Suprapubic skin (tissue), 4 donors: ENCODE data around the gene NTRK1. TPM values are rescaled to one million over a fixed set of nuclear protein-coding genes. Genes with fewer than 3 reads are reported as not detected.
A peak's percentile ranks its signal among the peaks of the same experiment; 100 is the strongest.

ENCODE experiments used
- DNase-seq, 2 donors: peaks; one replicate each; pipeline ENCODE4 v3.0.0-alpha.2; 2019; ENCODE audit warnings: low spot score in 2 of 2
- H3K27ac ChIP-seq: fragments of 200-600 bp; sonication (generic); one replicate; pipeline ENCODE4 v1.5.1; 2019
- H3K27me3 ChIP-seq: fragments of 200-600 bp; sonication (generic); one replicate; pipeline ENCODE4 v1.5.1; 2019
- H3K36me3 ChIP-seq: fragments of 200-600 bp; sonication (generic); one replicate; pipeline ENCODE4 v1.5.1; 2019
- H3K4me1 ChIP-seq: fragments of 200-600 bp; sonication (generic); one replicate; pipeline ENCODE4 v1.5.1; 2019
- H3K4me3 ChIP-seq: fragments of 200-600 bp; sonication (generic); one replicate; pipeline ENCODE4 v1.5.1; 2019; ENCODE audit warnings: mild to moderate bottlenecking
- H3K9me3 ChIP-seq: fragments of 200-600 bp; sonication (generic); one replicate; pipeline ENCODE4 v1.5.1; 2019
- CTCF ChIP-seq, 2 donors: fragments of 200-600 bp in 1 of 2; fragments of 450-650 bp in 1 of 2; sonication (generic) in 1 of 2; IDR thresholded peaks; one replicate each; pipeline ENCODE4 v1.5.1; 2016 to 2019; ENCODE audit warnings: antibody characterized with exemption in 2 of 2, mild to moderate bottlenecking in 1 of 2, moderate library complexity in 1 of 2
- EP300 ChIP-seq: sonication (generic); formaldehyde crosslinking; IDR thresholded peaks from one replicate; pipeline ENCODE4 v1.6.1; 2017; ENCODE audit warnings: antibody characterized with exemption
- POLR2A ChIP-seq, 2 donors: fragments of 450-650 bp; IDR thresholded peaks; one replicate each; pipeline ENCODE4 v1.6.1; 2017; ENCODE audit warnings: antibody characterized with exemption in 2 of 2, mild to moderate bottlenecking in 2 of 2, moderate library complexity in 2 of 2
- POLR2AphosphoS5 ChIP-seq, 3 donors: sonication (generic); formaldehyde crosslinking; IDR thresholded peaks; one replicate each; pipeline ENCODE4 v1.6.1; 2017; ENCODE audit warnings: antibody characterized with exemption in 3 of 3
- WGBS: methylation state at CpG from one replicate; pipeline ENCODE4 v1.1.5; 2018; 5-methylcytosine and 5-hydroxymethylcytosine counted together
- total RNA-seq, 4 donors: library from RNA; depleted of rRNA; stranded (reverse); fragments of >200 nt; gene quantifications; one replicate each; pipeline ENCODE4 v1.1.0, GENCODE V29; 2016

The NTRK1 gene
- total RNA-seq, 4 donors from 2014 or later, result 0.32 TPM; not detected in 3

GRCh38 chr1:156892190-156893047 lies 31.8 kb downstream of the NTRK1 start:
- Histone ChIP-seq H3K27ac (peak overlapping the region; percentile 86), H3K4me1 (peaks cover 23% of the 10 kb centered on the region), H3K36me3 (no peaks in the 10 kb centered on the region), H3K27me3 (peaks cover 26% of the 10 kb centered on the region), H3K4me3 (peak overlapping the region; percentile 46), H3K9me3 (no peaks in the 10 kb centered on the region)
- 6% methylated on average over 48 of the region's 48 CpGs for WGBS
- peak; percentile 70 to 84 for TF ChIP-seq CTCF (IDR thresholded peaks at IDR 0.05)
- TF ChIP-seq EP300, result no peak
- peak; percentile 94 to 95 for DNase-seq

- TF ChIP-seq EP300 (no peak), POLR2AphosphoS5 (IDR thresholded peaks at IDR 0.05) (no peak), CTCF (IDR thresholded peaks at IDR 0.05) (no peak), POLR2A (IDR thresholded peaks at IDR 0.05) (no peak)
- Histone ChIP-seq H3K9me3 (no peaks in the 10 kb centered on the region), H3K4me1 (peaks cover 29% of the 10 kb centered on the region), H3K36me3 (no peaks in the 10 kb centered on the region), H3K27ac (peak within 1 kb of the TSS; percentile 86), H3K27me3 (peaks cover 18% of the 10 kb centered on the region), H3K4me3 (peak within 1 kb of the TSS; percentile 46)
- 21% methylated on average over 42 of the region's 60 CpGs for WGBS
- no peak for DNase-seq
Observed at GRCh38 chr1:156893048-156893953, 32.6 kb downstream of the NTRK1 start, which contains the start of gene PEAR1. Gene PEAR1, plus strand, starts transcription at chr1:156893718. Its CDS starts 10,209 bp downstream, at chr1:156903927.

- H3K36me3 ChIP-seq, result no peaks in the 10 kb centered on the region
- no peak for TF ChIP-seq POLR2AphosphoS5 (IDR thresholded peaks at IDR 0.05)
- no peak for TF ChIP-seq EP300
- no peak for TF ChIP-seq CTCF (IDR thresholded peaks at IDR 0.05)
- TF ChIP-seq POLR2A (IDR thresholded peaks at IDR 0.05), result no peak
- DNase-seq, result no peak
- peak overlapping the region; percentile 86 for H3K27ac ChIP-seq
- WGBS, result 45% methylated on average over 5 of the region's 5 CpGs
- peak overlapping the region; percentile 46 for H3K4me3 ChIP-seq
- H3K4me1 ChIP-seq, result peaks cover 29% of the 10 kb centered on the region
- H3K27me3 ChIP-seq, result peaks cover 12% of the 10 kb centered on the region
- H3K9me3 ChIP-seq, result no peaks in the 10 kb centered on the region
Observed at GRCh38 chr1:156894001-156894400, 33.3 kb downstream of the NTRK1 start.

GRCh38 chr1:156894711-156895454 lies 34.2 kb downstream of the NTRK1 start:
- TF ChIP-seq CTCF (IDR thresholded peaks at IDR 0.05) (no peak), POLR2A (IDR thresholded peaks at IDR 0.05) (no peak), POLR2AphosphoS5 (IDR thresholded peaks at IDR 0.05) (no peak), EP300 (no peak)
- H3K36me3 ChIP-seq, result no peaks in the 10 kb centered on the region
- H3K27me3 ChIP-seq, result peaks cover 16% of the 10 kb centered on the region
- no peaks in the 10 kb centered on the region for H3K9me3 ChIP-seq
- DNase-seq, result no peak
- WGBS, result 67% methylated on average over 4 of the region's 12 CpGs
- H3K4me1 ChIP-seq, result peaks cover 35% of the 10 kb centered on the region
- peak overlapping the region; percentile 46 for H3K4me3 ChIP-seq
- peak overlapping the region; percentile 86 for H3K27ac ChIP-seq
